Keratinocyte (primary cell): ENCODE data around the gene APBB1. TPM values are rescaled to one million over a fixed set of nuclear protein-coding genes. Genes with fewer than 3 reads are reported as not detected.

Experiments used
- DNase-seq: peaks from one replicate; pipeline ENCODE4 v3.0.0-alpha.2; 2011; ENCODE audit warnings: low read depth, missing footprints, low spot score
- FAIRE-seq: peaks from 2 replicates; lab custom pipeline; 2011; peaks lifted over from hg19 to GRCh38; lab: Jason Lieb, UNC
- H2AFZ ChIP-seq: 2 replicates; pipeline ENCODE4 v1.6.0; 2012; ENCODE audit warnings: low read length, control low read depth, inconsistent platforms; ENCODE audit not compliant: control insufficient read depth
- H3K27ac ChIP-seq: 2 replicates; pipeline ENCODE4 v1.5.1; 2011; ENCODE audit warnings: low read length; ENCODE audit not compliant: control insufficient read depth, insufficient read depth
- H3K27me3 ChIP-seq: 3 replicates; pipeline ENCODE4 v1.6.0; 2011; ENCODE audit warnings: low read length; ENCODE audit not compliant: control insufficient read depth, insufficient read depth; ENCODE audit errors: extremely low read depth
- H3K36me3 ChIP-seq, 2 experiments: 2 replicates in 1 of 2; 3 replicates in 1 of 2; pipeline ENCODE4 v1.5.1; 2011; ENCODE audit warnings: low read length in 2 of 2, mild to moderate bottlenecking in 1 of 2; ENCODE audit not compliant: control insufficient read depth in 2 of 2, insufficient read depth in 2 of 2; ENCODE audit errors: extremely low read depth in 1 of 2
- H3K4me1 ChIP-seq: 3 replicates; pipeline ENCODE4 v1.5.1; 2011; ENCODE audit warnings: low read length; ENCODE audit not compliant: control insufficient read depth, insufficient read depth; ENCODE audit errors: extremely low read depth
- H3K4me2 ChIP-seq: 3 replicates; pipeline ENCODE4 v1.6.0; 2011; ENCODE audit warnings: low read depth, low read length; ENCODE audit not compliant: control insufficient read depth, insufficient read depth; ENCODE audit errors: extremely low read depth
- H3K4me3 ChIP-seq, 3 experiments: fragments of 200-600 bp in 1 of 3; sonication (generic) in 1 of 3; 2 replicates in 2 of 3; 3 replicates in 1 of 3; pipeline ENCODE4 v1.5.1; 2011 to 2016; ENCODE audit warnings: low read length in 3 of 3, mild to moderate bottlenecking in 3 of 3, control low read depth in 2 of 3, inconsistent platforms in 1 of 3, low read depth in 1 of 3, mixed read lengths in 1 of 3, mixed run types in 1 of 3, moderate library complexity in 1 of 3; ENCODE audit not compliant: control insufficient read depth in 2 of 3, insufficient read depth in 2 of 3; ENCODE audit errors: extremely low read depth in 1 of 3
- H3K79me2 ChIP-seq: 2 replicates; pipeline ENCODE4 v1.6.0; 2012; ENCODE audit warnings: low read length; ENCODE audit not compliant: control insufficient read depth, insufficient read depth
- H3K9ac ChIP-seq: 3 replicates; pipeline ENCODE4 v1.6.0; 2011; ENCODE audit warnings: low read length; ENCODE audit not compliant: control insufficient read depth, insufficient read depth; ENCODE audit errors: extremely low read depth
- H3K9me1 ChIP-seq: 3 replicates; pipeline ENCODE4 v1.6.0; 2011; ENCODE audit warnings: low read length; ENCODE audit not compliant: control insufficient read depth, insufficient read depth; ENCODE audit errors: extremely low read depth
- H3K9me3 ChIP-seq: 2 replicates; pipeline ENCODE4 v1.5.1; 2012; ENCODE audit warnings: low read depth, low read length; ENCODE audit not compliant: control insufficient read depth
- H4K20me1 ChIP-seq: 3 replicates; pipeline ENCODE4 v1.6.0; 2011; ENCODE audit warnings: low read length; ENCODE audit not compliant: control insufficient read depth, insufficient read depth; ENCODE audit errors: extremely low read depth
- EZH2 ChIP-seq: IDR thresholded peaks from one replicate; pipeline ENCODE4 v1.6.1; 2012; ENCODE audit warnings: inconsistent platforms, mild to moderate bottlenecking, low read length, moderate library complexity
- dilution Hi-C: fragments of 300-500 bp; cut with MboI; formaldehyde crosslinking; loops from one replicate; pipeline ENCODE4 v1.7.0; 2020; ENCODE audit warnings: low sequenced_read_pairs; ENCODE audit not compliant: extremely low pct_ligation_motif_present
- polyA plus RNA-seq, 5 experiments: library from polyadenylated mRNA; depleted of rRNA in 3 of 5; stranded (reverse) in 3 of 5; stranded (forward) in 1 of 5; unstranded in 1 of 5; fragments of >200 nt; gene quantifications; 1 replicate in 1 of 5; 2 replicates in 3 of 5; 3 replicates in 1 of 5; pipeline versions ENCODE4 v1.2.1 to v1.2.3, GENCODE V29; 2011 to 2012; ENCODE audit warnings: missing spikeins in 2 of 5, low read depth in 1 of 5, low replicate concordance in 1 of 5
- TF ChIP-seq, protein P1 (sequence below), 3 experiments: IDR thresholded peaks in 1 of 3; conservative IDR thresholded peaks in 1 of 3; optimal IDR thresholded peaks in 1 of 3; 2 replicates in 2 of 3; 3 replicates in 1 of 3; pipeline versions ENCODE3 to v1.5.1; 2011; ENCODE audit warnings: low read length in 3 of 3, mild to moderate bottlenecking in 3 of 3, moderate library complexity in 2 of 3, control low read depth in 1 of 3, inconsistent platforms in 1 of 3; ENCODE audit not compliant: insufficient read depth in 2 of 3; ENCODE audit errors: extremely low read depth in 1 of 3

The APBB1 gene
- polyA plus RNA-seq, 1 donor (not counting 4 experiments of a cell fraction or from before 2014, with no cell fraction given) = 3.7 TPM

DNA sequence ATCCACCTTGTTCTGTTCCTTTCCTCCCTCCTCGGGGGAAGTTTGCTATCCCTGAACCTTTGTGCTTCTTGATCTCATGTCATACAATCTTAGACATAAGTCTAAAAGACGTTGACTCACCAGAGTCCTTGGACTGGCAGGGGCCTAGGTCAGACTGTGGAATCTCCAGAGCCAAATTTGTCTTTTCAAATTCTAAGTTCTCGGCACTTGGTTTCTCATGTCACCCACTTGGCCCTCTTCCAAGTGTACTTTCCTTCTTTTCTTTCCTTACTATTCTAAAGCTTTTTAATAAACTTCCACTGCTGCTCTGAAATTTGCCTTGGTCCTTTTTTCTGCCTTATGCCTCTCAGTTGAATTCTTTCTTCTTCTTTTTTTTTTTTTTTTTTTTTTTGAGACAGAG lies 58.7 kb downstream of the APBB1 start:
- no peak overlapping the region for H3K4me3 ChIP-seq
- H4K20me1 ChIP-seq = no peaks in the 10 kb centered on the region
- H3K27me3 ChIP-seq = no peaks in the 10 kb centered on the region
- FAIRE-seq (no peak), DNase-seq (no peak)
- TF ChIP-seq, protein P1, sequence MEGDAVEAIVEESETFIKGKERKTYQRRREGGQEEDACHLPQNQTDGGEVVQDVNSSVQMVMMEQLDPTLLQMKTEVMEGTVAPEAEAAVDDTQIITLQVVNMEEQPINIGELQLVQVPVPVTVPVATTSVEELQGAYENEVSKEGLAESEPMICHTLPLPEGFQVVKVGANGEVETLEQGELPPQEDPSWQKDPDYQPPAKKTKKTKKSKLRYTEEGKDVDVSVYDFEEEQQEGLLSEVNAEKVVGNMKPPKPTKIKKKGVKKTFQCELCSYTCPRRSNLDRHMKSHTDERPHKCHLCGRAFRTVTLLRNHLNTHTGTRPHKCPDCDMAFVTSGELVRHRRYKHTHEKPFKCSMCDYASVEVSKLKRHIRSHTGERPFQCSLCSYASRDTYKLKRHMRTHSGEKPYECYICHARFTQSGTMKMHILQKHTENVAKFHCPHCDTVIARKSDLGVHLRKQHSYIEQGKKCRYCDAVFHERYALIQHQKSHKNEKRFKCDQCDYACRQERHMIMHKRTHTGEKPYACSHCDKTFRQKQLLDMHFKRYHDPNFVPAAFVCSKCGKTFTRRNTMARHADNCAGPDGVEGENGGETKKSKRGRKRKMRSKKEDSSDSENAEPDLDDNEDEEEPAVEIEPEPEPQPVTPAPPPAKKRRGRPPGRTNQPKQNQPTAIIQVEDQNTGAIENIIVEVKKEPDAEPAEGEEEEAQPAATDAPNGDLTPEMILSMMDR (optimal IDR thresholded peaks at IDR 0.05 in 1 of 3, IDR thresholded peaks at IDR 0.05 in 1 of 3, conservative IDR thresholded peaks at IDR 0.05 in 1 of 3; ENCODE audit: extremely low read depth in 1 of 3, insufficient read depth in 2 of 3, low read length in 3 of 3) = no peak
- no peak for TF ChIP-seq EZH2
- no peak overlapping the region for H3K27ac ChIP-seq
- H3K9me1 ChIP-seq = no peaks in the 10 kb centered on the region
- H3K9ac ChIP-seq = no peak overlapping the region
- H2AFZ ChIP-seq = no peak overlapping the region
- dilution Hi-C loops = no loop called here
- H3K9me3 ChIP-seq = no peaks in the 10 kb centered on the region
- H3K79me2 ChIP-seq = no peaks in the 10 kb centered on the region
- H3K4me2 ChIP-seq = no peak overlapping the region
- H3K4me1 ChIP-seq = peaks cover 11% of the 10 kb centered on the region
- no peaks in the 10 kb centered on the region for H3K36me3 ChIP-seq

DNA sequence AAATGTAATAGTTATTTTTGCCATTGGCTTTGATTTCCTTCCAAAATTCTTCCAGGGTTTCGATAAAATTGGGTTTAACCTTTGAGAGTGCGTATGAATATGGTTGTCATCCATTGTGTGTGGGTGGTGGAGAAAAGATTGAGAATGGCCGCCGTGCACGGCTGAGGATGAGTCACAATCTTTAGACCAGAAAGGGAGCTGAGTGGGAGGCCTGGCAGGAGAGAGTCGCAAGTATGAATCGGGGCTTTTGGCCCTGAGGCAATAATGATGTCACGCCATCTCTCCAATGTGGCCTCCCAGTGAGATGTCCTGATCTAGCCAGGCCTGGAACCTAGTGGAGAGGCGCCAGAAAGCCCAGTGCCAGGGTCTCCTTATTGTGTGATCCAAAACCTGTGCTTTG lies 61.7 kb downstream of the APBB1 start:
- peak overlapping the region; percentile 85 for H2AFZ ChIP-seq
- no peaks in the 10 kb centered on the region for H3K9me1 ChIP-seq
- H4K20me1 ChIP-seq = no peaks in the 10 kb centered on the region
- FAIRE-seq = no peak
- TF ChIP-seq, protein P1 (optimal IDR thresholded peaks at IDR 0.05 in 1 of 3, IDR thresholded peaks at IDR 0.05 in 1 of 3, conservative IDR thresholded peaks at IDR 0.05 in 1 of 3; ENCODE audit: extremely low read depth in 1 of 3, insufficient read depth in 2 of 3, low read length in 3 of 3) = no peak
- TF ChIP-seq EZH2 = no peak
- H3K4me3 ChIP-seq = no peak overlapping the region
- dilution Hi-C loops = no loop called here
- no peaks in the 10 kb centered on the region for H3K27me3 ChIP-seq
- H3K4me2 ChIP-seq = peak overlapping the region; percentile 50
- no peak overlapping the region for H3K9ac ChIP-seq
- DNase-seq = peak; percentile 28
- no peaks in the 10 kb centered on the region for H3K36me3 ChIP-seq
- H3K79me2 ChIP-seq = no peaks in the 10 kb centered on the region
- H3K4me1 ChIP-seq = peaks cover 6% of the 10 kb centered on the region
- no peak overlapping the region for H3K27ac ChIP-seq
- H3K9me3 ChIP-seq = no peaks in the 10 kb centered on the region
